ENCODE results near the gene EVI2B.

Gene EVI2B

GRCh38 chr17:31320791-31321190 lies 6.9 kb upstream of the EVI2B start:
- TF ChIP-seq REST (IDR thresholded peaks at IDR 0.05; ENCODE audit: insufficient read depth in 1 of 2, low read depth in 2 of 2, low read length in 2 of 2) (no peak), TAF1 (IDR thresholded peaks at IDR 0.05; ENCODE audit: borderline replicate concordance, insufficient read depth, low read length) (no peak), SIN3A (IDR thresholded peaks at IDR 0.05; ENCODE audit: borderline replicate concordance, insufficient read depth, low read length) (no peak), POLR2AphosphoS5 (IDR thresholded peaks at IDR 0.05; ENCODE audit: low read depth, low read length) (no peak), FOXP2 (optimal IDR thresholded peaks at IDR 0.05; ENCODE audit: borderline replicate concordance, extremely low read depth, extremely low read length, insufficient read depth) (no peak)

GRCh38 chr17:31320241-31320640 lies 6.4 kb upstream of the EVI2B start:
- TF ChIP-seq FOXP2 (optimal IDR thresholded peaks at IDR 0.05; ENCODE audit: borderline replicate concordance, extremely low read depth, extremely low read length, insufficient read depth) (no peak), SIN3A (IDR thresholded peaks at IDR 0.05; ENCODE audit: borderline replicate concordance, insufficient read depth, low read length) (no peak), POLR2AphosphoS5 (IDR thresholded peaks at IDR 0.05; ENCODE audit: low read depth, low read length) (no peak), TAF1 (IDR thresholded peaks at IDR 0.05; ENCODE audit: borderline replicate concordance, insufficient read depth, low read length) (no peak), REST (IDR thresholded peaks at IDR 0.05; ENCODE audit: insufficient read depth in 1 of 2, low read depth in 2 of 2, low read length in 2 of 2) (no peak)

GRCh38 chr17:31318851-31319661 lies 5.2 kb upstream of the EVI2B start:
- TF ChIP-seq POLR2AphosphoS5 (IDR thresholded peaks at IDR 0.05; ENCODE audit: low read depth, low read length) (no peak), TAF1 (IDR thresholded peaks at IDR 0.05; ENCODE audit: borderline replicate concordance, insufficient read depth, low read length) (no peak), REST (IDR thresholded peaks at IDR 0.05; ENCODE audit: insufficient read depth in 1 of 2, low read depth in 2 of 2, low read length in 2 of 2) (no peak), FOXP2 (optimal IDR thresholded peaks at IDR 0.05; ENCODE audit: borderline replicate concordance, extremely low read depth, extremely low read length, insufficient read depth) (no peak), SIN3A (IDR thresholded peaks at IDR 0.05; ENCODE audit: borderline replicate concordance, insufficient read depth, low read length) (no peak)

GRCh38 chr17:31318298-31318801 lies 4.5 kb upstream of the EVI2B start:
- TF ChIP-seq TAF1 (IDR thresholded peaks at IDR 0.05; ENCODE audit: borderline replicate concordance, insufficient read depth, low read length) (no peak), REST (IDR thresholded peaks at IDR 0.05; ENCODE audit: insufficient read depth in 1 of 2, low read depth in 2 of 2, low read length in 2 of 2) (no peak), POLR2AphosphoS5 (IDR thresholded peaks at IDR 0.05; ENCODE audit: low read depth, low read length) (no peak), SIN3A (IDR thresholded peaks at IDR 0.05; ENCODE audit: borderline replicate concordance, insufficient read depth, low read length) (no peak), FOXP2 (optimal IDR thresholded peaks at IDR 0.05; ENCODE audit: borderline replicate concordance, extremely low read depth, extremely low read length, insufficient read depth) (no peak)

Measured in PFSK-1 (cell line).